Fibroblast of villous mesenchyme (primary cell): ENCODE data around the gene ANP32D. TPM values are rescaled to one million over a fixed set of nuclear protein-coding genes. Genes with fewer than 3 reads are reported as not detected.
A peak's percentile ranks its signal among the peaks of the same experiment; 100 is the strongest.
"Not testable (repeated sequence)": the region's sequence is repeated elsewhere in the genome, so short reads cannot be mapped to it uniquely, and the experiment has no call there.

ENCODE experiments used
- DNase-seq: peaks from one replicate; pipeline ENCODE4 v3.0.0-alpha.2; 2010; ENCODE audit warnings: low read depth
- H3K4me3 ChIP-seq: 2 replicates; pipeline ENCODE4 v1.5.1; 2011; ENCODE audit warnings: low read depth, mild to moderate bottlenecking, low read length
- CTCF ChIP-seq: IDR thresholded peaks from 2 replicates; pipeline ENCODE4 v1.5.1; 2012; ENCODE audit warnings: low read depth, mild to moderate bottlenecking, low read length; ENCODE audit not compliant: insufficient read depth
- total RNA-seq: library from RNA; depleted of rRNA; stranded (reverse); fragments of >200 nt; gene quantifications from 2 replicates; pipeline ENCODE4 v1.2.3, GENCODE V29; 2012

Gene ANP32D
- total RNA-seq, 1 donor, result not detected

DNA sequence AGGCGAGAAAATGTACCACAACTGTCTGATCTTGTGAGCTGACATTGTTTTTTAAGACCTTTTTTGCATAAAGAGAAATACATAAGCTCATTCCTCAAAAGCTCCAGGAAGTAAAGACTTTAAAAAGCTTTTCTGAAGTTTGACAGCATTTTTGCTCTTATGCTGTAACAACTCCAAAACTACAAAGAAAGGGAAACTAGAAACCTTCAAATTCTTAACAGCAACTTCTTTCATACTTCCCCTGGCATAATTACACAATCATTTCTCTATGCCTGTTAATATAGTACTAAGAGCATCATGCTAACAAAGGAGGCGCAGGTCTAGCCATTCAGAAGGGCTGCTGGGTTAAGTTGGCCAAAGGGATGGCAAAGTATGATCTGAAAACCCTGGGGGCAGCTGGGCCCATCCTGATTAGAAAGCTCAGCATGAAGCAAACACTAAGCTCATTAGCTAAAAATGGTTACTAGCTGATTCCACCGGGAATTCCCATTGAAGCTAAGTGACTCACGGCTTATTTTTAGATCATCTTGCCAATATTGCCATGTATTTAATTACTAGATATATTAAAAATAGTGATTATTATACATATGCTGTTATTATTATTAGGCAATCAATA lies 26.1 kb upstream of the ANP32D start:
- no peak overlapping the region for H3K4me3 ChIP-seq
- TF ChIP-seq CTCF, result no peak
- DNase-seq, result no peak

GRCh38 chr12:48447755-48448154 lies 24.6 kb upstream of the ANP32D start:
- no peak for DNase-seq
- TF ChIP-seq CTCF, result no peak
- no peak overlapping the region for H3K4me3 ChIP-seq

DNA sequence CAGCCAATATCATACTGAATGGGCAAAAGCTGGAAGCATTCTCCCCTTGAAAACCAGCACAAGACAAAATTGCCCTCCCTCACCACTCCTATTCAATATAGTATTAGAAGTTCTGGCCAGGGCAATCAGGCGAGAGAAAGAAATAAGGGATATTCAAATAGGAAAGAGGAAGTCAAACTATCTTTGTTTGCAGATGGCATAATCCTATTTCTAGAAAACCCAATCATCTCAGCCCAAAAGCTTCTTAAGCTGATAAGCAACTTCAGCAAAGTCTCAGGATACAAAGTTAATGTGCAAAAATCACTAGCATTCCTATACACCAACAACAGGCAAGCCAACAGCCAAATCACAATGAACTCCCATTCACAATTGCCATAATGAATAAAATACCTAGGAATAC lies 21.0 kb upstream of the ANP32D start:
- no peak for TF ChIP-seq CTCF
- no peak overlapping the region for H3K4me3 ChIP-seq
- DNase-seq, result no peak

DNA sequence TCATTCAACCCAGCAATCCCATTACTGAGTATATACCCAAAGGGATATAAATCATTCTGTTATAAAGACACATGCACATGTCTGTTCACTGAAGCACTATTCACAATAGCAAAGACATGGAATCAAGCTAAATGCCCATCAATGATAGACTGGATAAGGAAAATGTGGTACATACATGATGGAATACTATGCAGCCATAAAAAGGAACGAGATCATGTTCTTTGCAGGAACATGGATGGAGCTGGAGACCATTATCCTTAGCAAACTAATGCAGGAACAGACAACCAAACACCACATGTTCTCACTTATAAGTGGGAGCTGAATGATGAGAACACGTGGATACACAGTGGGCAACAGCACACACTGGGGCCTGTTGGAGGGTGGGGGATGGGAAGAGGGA lies 19.4 kb upstream of the ANP32D start:
- DNase-seq, H3K4me3 ChIP-seq: not testable (repeated sequence)

DNA sequence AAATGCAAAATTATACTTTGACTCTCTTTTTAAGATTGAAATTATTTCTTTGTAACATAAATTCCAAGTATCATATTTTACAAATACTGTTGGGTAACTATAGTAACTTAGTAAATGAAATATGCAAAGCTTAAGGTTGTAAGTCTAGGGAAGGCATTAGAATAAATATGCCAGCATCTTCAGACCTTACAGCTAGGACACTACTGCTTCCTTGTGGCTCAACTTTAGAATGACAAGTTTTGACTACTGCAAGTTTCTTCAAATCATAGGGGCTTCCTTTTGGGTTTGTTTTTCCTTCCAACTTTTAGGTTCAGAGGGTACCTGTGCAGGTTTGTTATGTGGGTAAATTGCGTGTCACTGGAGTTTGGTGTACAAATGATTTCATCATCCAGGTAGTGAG lies 17.7 kb upstream of the ANP32D start:
- peak; percentile 75 for DNase-seq
- TF ChIP-seq CTCF, result peak; percentile 75
- H3K4me3 ChIP-seq, result no peak overlapping the region

DNA sequence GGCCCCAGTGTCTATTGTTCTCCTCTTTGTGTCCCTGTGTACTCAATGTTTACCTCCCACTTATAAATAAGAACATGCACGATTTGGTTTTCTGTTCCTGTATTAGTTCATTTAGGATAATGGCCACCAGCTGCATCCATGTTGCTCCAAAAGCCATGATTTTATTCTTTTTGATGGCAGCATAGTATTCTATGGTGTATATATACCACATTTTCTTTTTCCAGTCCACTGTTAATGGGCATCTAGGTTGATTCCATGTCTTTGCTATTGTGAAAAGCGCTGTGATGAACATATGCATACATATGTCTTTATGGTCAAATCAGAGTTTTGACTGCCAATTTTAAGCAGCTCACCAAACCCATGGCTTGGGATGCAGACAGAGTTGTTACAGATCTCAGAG lies 17.2 kb upstream of the ANP32D start:
- DNase-seq, result no peak
- TF ChIP-seq CTCF, result no peak
- H3K4me3 ChIP-seq, result no peak overlapping the region

GRCh38 chr12:48459259-48459658 lies 13.1 kb upstream of the ANP32D start:
- no peak for TF ChIP-seq CTCF
- DNase-seq, result no peak
- H3K4me3 ChIP-seq, result no peak overlapping the region

- H3K4me3 ChIP-seq, DNase-seq: not testable (repeated sequence)
These were observed 3.3 kb upstream of the ANP32D start for GRCh38 chr12:48469027-48469426.
